ENCODE measurements around the gene GNG5. TPM values are rescaled to one million over a fixed set of nuclear protein-coding genes. Genes with fewer than 3 reads are reported as not detected.

GNG5 gene
- total and polyA plus RNA-seq, 4 donors = 11.4 to 229 (median 53.3) TPM

DNA sequence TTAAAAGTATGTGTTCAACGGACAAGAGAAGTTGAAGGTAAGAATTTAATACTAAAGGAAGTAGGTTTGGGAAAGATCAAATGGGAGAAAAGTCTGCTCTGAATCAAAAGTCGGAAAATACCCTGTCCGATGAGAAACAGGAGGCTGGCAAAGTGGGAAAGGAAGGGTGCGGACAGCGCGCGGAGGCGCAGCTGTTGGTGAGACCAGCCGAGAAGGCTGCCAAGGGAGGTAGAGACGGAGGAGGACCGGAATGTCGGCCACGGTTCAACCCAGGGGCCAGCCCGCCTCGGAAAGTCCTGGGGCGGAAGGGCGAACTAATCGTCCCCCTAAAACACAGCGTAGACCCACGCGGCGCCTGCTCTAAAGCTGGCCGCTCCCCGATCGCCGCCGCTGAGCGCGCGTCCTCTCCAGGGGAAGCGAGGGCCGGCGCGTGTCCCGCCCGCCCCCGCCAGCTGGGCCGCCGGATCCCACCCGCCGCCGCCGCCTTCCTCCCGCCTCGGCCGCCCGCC, 834 bp downstream of the GNG5 start:
- WGBS = under 1% methylated on average over 47 of the region's 47 CpGs
- no peaks in the 10 kb centered on the region for H3K27me3 ChIP-seq (ENCODE audit: control insufficient read depth in 4 of 4, insufficient read depth in 4 of 4, low read length in 3 of 4)

DNA sequence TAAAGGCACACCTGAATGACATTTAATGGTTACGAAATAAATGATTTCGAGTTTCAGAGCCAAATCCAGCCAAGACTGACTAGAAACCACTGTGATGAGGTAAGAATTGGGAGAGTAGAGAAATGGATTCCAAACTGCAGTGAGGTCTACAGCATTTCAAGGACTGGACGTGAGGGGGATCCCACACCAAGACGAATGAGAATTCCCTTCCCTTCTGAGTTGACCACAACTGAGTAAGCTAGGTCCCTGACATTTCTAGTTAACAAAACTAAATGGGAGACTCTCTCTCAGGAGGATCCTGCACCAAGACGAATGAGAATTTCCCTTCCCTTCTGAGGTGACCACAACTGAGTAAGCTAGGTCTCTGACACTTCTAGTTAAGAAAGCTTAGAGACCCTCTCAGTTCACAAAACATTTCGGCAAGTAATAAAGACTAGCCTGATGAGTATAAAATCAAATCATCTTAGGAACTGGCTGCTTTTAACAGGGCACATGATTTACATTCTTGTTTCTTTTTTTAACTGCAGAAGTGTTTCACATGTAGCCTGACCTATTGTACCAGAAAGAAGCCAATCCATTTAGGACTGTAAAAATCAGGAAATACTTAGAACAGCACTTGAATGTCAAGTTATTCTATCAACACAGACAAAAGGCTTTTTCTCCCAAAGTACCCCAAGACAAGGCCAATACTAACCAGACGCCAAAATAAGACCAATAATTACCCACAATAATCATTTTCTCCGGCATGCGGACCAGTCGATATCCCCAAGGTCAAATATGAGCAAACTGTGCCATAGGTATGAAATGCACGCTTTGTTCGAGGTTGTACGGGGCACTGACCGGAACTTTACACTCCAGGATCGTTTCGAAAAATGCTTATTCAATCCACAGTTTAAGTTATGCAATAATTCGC, 1.5 kb downstream of the GNG5 start:
- Histone ChIP-seq H3K4me3 (ENCODE audit: low read depth in 1 of 3, low read length in 3 of 3) (peak overlapping the region; percentile 89 to 98 (median 92)), H3K9ac (ENCODE audit: low read depth in 1 of 2, low read length in 2 of 2) (peak overlapping the region; percentile 92 to 99), H3K4me1 (ENCODE audit: control insufficient read depth in 4 of 4, insufficient read depth in 4 of 4, low read length in 3 of 4) (peaks cover 2 to 47% (median 22%) of the 10 kb centered on the region in 4 donors), H3K27me3 (ENCODE audit: control insufficient read depth in 4 of 4, insufficient read depth in 4 of 4, low read length in 3 of 4) (no peaks in the 10 kb centered on the region), H3K27ac (ENCODE audit: low read depth in 1 of 2, low read length in 2 of 2) (peak overlapping the region; percentile 99 to 100), H3K9me3 (ENCODE audit: control insufficient read depth in 4 of 4, low read length in 3 of 4) (no peaks in the 10 kb centered on the region), H3K36me3 (ENCODE audit: control insufficient read depth in 4 of 4, insufficient read depth in 3 of 4, low read depth in 1 of 4, low read length in 3 of 4) (peaks cover 3 to 12% (median 7%) of the 10 kb centered on the region in 4 donors)
- DNase-seq (ENCODE audit: low spot score) = peak; percentile 39
- WGBS = 3% methylated on average over 17 of the region's 17 CpGs
- TF ChIP-seq HNF4G (IDR thresholded peaks at IDR 0.05) = peak; percentile 58
- TF ChIP-seq, protein P1, sequence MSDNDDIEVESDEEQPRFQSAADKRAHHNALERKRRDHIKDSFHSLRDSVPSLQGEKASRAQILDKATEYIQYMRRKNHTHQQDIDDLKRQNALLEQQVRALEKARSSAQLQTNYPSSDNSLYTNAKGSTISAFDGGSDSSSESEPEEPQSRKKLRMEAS (IDR thresholded peaks at IDR 0.05) = peak; percentile 42
- peak; percentile 75 for TF ChIP-seq SP1 (IDR thresholded peaks at IDR 0.05)
- TF ChIP-seq, protein P2, sequence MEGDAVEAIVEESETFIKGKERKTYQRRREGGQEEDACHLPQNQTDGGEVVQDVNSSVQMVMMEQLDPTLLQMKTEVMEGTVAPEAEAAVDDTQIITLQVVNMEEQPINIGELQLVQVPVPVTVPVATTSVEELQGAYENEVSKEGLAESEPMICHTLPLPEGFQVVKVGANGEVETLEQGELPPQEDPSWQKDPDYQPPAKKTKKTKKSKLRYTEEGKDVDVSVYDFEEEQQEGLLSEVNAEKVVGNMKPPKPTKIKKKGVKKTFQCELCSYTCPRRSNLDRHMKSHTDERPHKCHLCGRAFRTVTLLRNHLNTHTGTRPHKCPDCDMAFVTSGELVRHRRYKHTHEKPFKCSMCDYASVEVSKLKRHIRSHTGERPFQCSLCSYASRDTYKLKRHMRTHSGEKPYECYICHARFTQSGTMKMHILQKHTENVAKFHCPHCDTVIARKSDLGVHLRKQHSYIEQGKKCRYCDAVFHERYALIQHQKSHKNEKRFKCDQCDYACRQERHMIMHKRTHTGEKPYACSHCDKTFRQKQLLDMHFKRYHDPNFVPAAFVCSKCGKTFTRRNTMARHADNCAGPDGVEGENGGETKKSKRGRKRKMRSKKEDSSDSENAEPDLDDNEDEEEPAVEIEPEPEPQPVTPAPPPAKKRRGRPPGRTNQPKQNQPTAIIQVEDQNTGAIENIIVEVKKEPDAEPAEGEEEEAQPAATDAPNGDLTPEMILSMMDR (IDR thresholded peaks at IDR 0.05; ENCODE audit: low read depth, low read length, missing input control) = no peak
- TF ChIP-seq, protein P3, sequence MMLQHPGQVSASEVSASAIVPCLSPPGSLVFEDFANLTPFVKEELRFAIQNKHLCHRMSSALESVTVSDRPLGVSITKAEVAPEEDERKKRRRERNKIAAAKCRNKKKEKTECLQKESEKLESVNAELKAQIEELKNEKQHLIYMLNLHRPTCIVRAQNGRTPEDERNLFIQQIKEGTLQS (IDR thresholded peaks at IDR 0.05) = peak; percentile 25
- TF ChIP-seq YY1 (IDR thresholded peaks at IDR 0.05) = peak; percentile 89
- peak in 1 of 2 donors; percentile 18 for TF ChIP-seq RAD21 (IDR thresholded peaks at IDR 0.05)
- no peak for TF ChIP-seq GABPA (IDR thresholded peaks at IDR 0.05 in 1 of 2, conservative IDR thresholded peaks at IDR 0.05 in 1 of 2)
- peak; percentile 84 to 93 for TF ChIP-seq RXRA (IDR thresholded peaks at IDR 0.05)
- TF ChIP-seq EGR1 (IDR thresholded peaks at IDR 0.05; ENCODE audit: low read depth in 2 of 2) = no peak
- TF ChIP-seq JUND (IDR thresholded peaks at IDR 0.05) = peak in 1 of 2 donors; percentile 47
- TF ChIP-seq TAF1 (conservative IDR thresholded peaks at IDR 0.05) = peak; percentile 29
- peak; percentile 78 to 83 for TF ChIP-seq HNF4A (conservative IDR thresholded peaks at IDR 0.05)
- TF ChIP-seq, protein P4, sequence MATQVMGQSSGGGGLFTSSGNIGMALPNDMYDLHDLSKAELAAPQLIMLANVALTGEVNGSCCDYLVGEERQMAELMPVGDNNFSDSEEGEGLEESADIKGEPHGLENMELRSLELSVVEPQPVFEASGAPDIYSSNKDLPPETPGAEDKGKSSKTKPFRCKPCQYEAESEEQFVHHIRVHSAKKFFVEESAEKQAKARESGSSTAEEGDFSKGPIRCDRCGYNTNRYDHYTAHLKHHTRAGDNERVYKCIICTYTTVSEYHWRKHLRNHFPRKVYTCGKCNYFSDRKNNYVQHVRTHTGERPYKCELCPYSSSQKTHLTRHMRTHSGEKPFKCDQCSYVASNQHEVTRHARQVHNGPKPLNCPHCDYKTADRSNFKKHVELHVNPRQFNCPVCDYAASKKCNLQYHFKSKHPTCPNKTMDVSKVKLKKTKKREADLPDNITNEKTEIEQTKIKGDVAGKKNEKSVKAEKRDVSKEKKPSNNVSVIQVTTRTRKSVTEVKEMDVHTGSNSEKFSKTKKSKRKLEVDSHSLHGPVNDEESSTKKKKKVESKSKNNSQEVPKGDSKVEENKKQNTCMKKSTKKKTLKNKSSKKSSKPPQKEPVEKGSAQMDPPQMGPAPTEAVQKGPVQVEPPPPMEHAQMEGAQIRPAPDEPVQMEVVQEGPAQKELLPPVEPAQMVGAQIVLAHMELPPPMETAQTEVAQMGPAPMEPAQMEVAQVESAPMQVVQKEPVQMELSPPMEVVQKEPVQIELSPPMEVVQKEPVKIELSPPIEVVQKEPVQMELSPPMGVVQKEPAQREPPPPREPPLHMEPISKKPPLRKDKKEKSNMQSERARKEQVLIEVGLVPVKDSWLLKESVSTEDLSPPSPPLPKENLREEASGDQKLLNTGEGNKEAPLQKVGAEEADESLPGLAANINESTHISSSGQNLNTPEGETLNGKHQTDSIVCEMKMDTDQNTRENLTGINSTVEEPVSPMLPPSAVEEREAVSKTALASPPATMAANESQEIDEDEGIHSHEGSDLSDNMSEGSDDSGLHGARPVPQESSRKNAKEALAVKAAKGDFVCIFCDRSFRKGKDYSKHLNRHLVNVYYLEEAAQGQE (IDR thresholded peaks at IDR 0.05) = peak; percentile 60
- TF ChIP-seq, protein P5, sequence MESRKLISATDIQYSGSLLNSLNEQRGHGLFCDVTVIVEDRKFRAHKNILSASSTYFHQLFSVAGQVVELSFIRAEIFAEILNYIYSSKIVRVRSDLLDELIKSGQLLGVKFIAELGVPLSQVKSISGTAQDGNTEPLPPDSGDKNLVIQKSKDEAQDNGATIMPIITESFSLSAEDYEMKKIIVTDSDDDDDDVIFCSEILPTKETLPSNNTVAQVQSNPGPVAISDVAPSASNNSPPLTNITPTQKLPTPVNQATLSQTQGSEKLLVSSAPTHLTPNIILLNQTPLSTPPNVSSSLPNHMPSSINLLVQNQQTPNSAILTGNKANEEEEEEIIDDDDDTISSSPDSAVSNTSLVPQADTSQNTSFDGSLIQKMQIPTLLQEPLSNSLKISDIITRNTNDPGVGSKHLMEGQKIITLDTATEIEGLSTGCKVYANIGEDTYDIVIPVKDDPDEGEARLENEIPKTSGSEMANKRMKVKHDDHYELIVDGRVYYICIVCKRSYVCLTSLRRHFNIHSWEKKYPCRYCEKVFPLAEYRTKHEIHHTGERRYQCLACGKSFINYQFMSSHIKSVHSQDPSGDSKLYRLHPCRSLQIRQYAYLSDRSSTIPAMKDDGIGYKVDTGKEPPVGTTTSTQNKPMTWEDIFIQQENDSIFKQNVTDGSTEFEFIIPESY (IDR thresholded peaks at IDR 0.05) = no peak
- TF ChIP-seq FOXA1 (IDR thresholded peaks at IDR 0.05) = no peak
- TF ChIP-seq NR2F2 (IDR thresholded peaks at IDR 0.05) = peak; percentile 45
- no peak for TF ChIP-seq FOXA2 (IDR thresholded peaks at IDR 0.05)

More for the DNA sequence above, 834 bp downstream of the GNG5 start:
- no peak for DNase-seq (ENCODE audit: low spot score)
- H3K36me3 ChIP-seq (ENCODE audit: control insufficient read depth in 4 of 4, insufficient read depth in 3 of 4, low read depth in 1 of 4, low read length in 3 of 4) = peaks cover 0 to 7% (median 5%) of the 10 kb centered on the region in 4 donors
- peak overlapping the region; percentile 99 to 100 for H3K27ac ChIP-seq (ENCODE audit: low read depth in 1 of 2, low read length in 2 of 2)
- TF ChIP-seq, protein P5 (IDR thresholded peaks at IDR 0.05) = no peak
- peak in 1 of 2 donors; percentile 12 for TF ChIP-seq RAD21 (IDR thresholded peaks at IDR 0.05)
- TF ChIP-seq, protein P1 (IDR thresholded peaks at IDR 0.05) = peak; percentile 8
- peaks cover 1 to 47% (median 22%) of the 10 kb centered on the region in 4 donors for H3K4me1 ChIP-seq (ENCODE audit: control insufficient read depth in 4 of 4, insufficient read depth in 4 of 4, low read length in 3 of 4)
- peak overlapping the region; percentile 92 to 99 for H3K9ac ChIP-seq (ENCODE audit: low read depth in 1 of 2, low read length in 2 of 2)
- H3K9me3 ChIP-seq (ENCODE audit: control insufficient read depth in 4 of 4, low read length in 3 of 4) = no peaks in the 10 kb centered on the region
- peak overlapping the region; percentile 89 to 98 (median 92) for H3K4me3 ChIP-seq (ENCODE audit: low read depth in 1 of 3, low read length in 3 of 3)

Data from liver (tissue), 9 donors.